Esophagus squamous epithelium (tissue), 5 donors: ENCODE data around the gene ITPKB. TPM values are rescaled to one million over a fixed set of nuclear protein-coding genes. Genes with fewer than 3 reads are reported as not detected.
A peak's percentile ranks its signal among the peaks of the same experiment; 100 is the strongest.

ENCODE experiments used
- DNase-seq: peaks from one replicate; lab custom pipeline; 2025; lab: John Stamatoyannopoulos, UW
- H3K27ac ChIP-seq, 4 donors: fragments of 200-600 bp; sonication (generic); one replicate each; pipeline ENCODE4 v1.5.1; 2016 to 2019; ENCODE audit warnings: mild to moderate bottlenecking in 1 of 4
- H3K27me3 ChIP-seq, 4 donors: fragments of 200-600 bp; sonication (generic); 1 replicate in 3 of 4; 2 replicates in 1 of 4; pipeline versions ENCODE4 v1.5.1 to v1.6.0; 2017 to 2021; ENCODE audit warnings: antibody characterized with exemption in 1 of 4
- H3K36me3 ChIP-seq, 3 donors: fragments of 200-600 bp; sonication (generic); one replicate each; pipeline ENCODE4 v1.5.1; 2016 to 2019
- H3K4me1 ChIP-seq, 3 donors: fragments of 200-600 bp; sonication (generic); one replicate each; pipeline ENCODE4 v1.5.1; 2017 to 2019
- H3K4me3 ChIP-seq, 4 donors: fragments of 200-600 bp; sonication (generic); 1 replicate in 3 of 4; 2 replicates in 1 of 4; pipeline ENCODE4 v1.5.1; 2016 to 2019; ENCODE audit warnings: mild to moderate bottlenecking in 2 of 4, moderate library complexity in 1 of 4
- H3K9me3 ChIP-seq, 3 donors: fragments of 200-600 bp; sonication (generic); one replicate each; pipeline ENCODE4 v1.5.1; 2016 to 2019
- CTCF ChIP-seq, 6 experiments: fragments of 450-650 bp in 4 of 6; fragments of 200-600 bp in 2 of 6; sonication (generic) in 2 of 6; IDR thresholded peaks; one replicate each; pipeline ENCODE4 v1.5.1; 2016 to 2019; ENCODE audit warnings: antibody characterized with exemption in 6 of 6, mild to moderate bottlenecking in 4 of 6, moderate library complexity in 4 of 6
- POLR2A ChIP-seq, 4 donors: fragments of 450-650 bp; IDR thresholded peaks; one replicate each; pipeline ENCODE4 v1.6.1; 2017; ENCODE audit warnings: antibody characterized with exemption in 4 of 4, mild to moderate bottlenecking in 4 of 4, moderate library complexity in 3 of 4
- WGBS, 2 donors: methylation state at CpG; one replicate each; pipeline ENCODE4 v1.1.5; 2018; 5-methylcytosine and 5-hydroxymethylcytosine counted together
- intact Hi-C: fragments of 100-400 bp; cut with DNase I; formaldehyde crosslinking; loops from one replicate; pipeline ENCODE4 v1.15.0; 2022
- total RNA-seq, 4 donors: library from RNA; depleted of rRNA; stranded (reverse); fragments of >200 nt; gene quantifications; one replicate each; pipeline ENCODE4 v1.1.0, GENCODE V29; 2016
- donor health status: DM: yes; HTN: yes; CAD: no.

Gene ITPKB
- total RNA-seq, 4 donors from 2014 or later: 10.7 to 22.3 (median 15.9) TPM

- H3K9me3 ChIP-seq: no peaks in the 10 kb centered on the region
- H3K36me3 ChIP-seq: peaks cover 0 to 8% (median 4%) of the 10 kb centered on the region in 3 donors
- DNase-seq: no peak
- no peak overlapping the region for H3K4me3 ChIP-seq
- H3K4me1 ChIP-seq: peaks cover 22 to 95% (median 59%) of the 10 kb centered on the region in 3 donors
- TF ChIP-seq POLR2A (IDR thresholded peaks at IDR 0.05): no peak
- TF ChIP-seq CTCF (IDR thresholded peaks at IDR 0.05): no peak
- intact Hi-C loops: no loop called here
- no peaks in the 10 kb centered on the region for H3K27me3 ChIP-seq
- H3K27ac ChIP-seq: peak overlapping the region; percentile 67 to 87 (median 84)
These were observed 40.4 kb downstream of the ITPKB start for GRCh38 chr1:226698659-226699058.

GRCh38 chr1:226697929-226698544 lies 41.0 kb downstream of the ITPKB start:
- Histone ChIP-seq H3K4me1 (peaks cover 22 to 95% (median 64%) of the 10 kb centered on the region in 3 donors), H3K27ac (peak overlapping the region; percentile 67 to 87 (median 84)), H3K9me3 (no peaks in the 10 kb centered on the region), H3K36me3 (peaks cover 0 to 8% (median 4%) of the 10 kb centered on the region in 3 donors), H3K4me3 (no peak overlapping the region), H3K27me3 (no peaks in the 10 kb centered on the region)
- WGBS, 2 donors: 33 to 43% methylated on average over 4 to 5 of the region's 5 CpGs
- intact Hi-C loops: no loop called here
- DNase-seq: no peak
- TF ChIP-seq CTCF (IDR thresholded peaks at IDR 0.05) (no peak), POLR2A (IDR thresholded peaks at IDR 0.05) (no peak)

GRCh38 chr1:226697151-226697928 lies 41.7 kb downstream of the ITPKB start:
- WGBS, 2 donors: 23 to 48% methylated on average over 3 of the region's 5 CpGs
- intact Hi-C loops: no loop called here

GRCh38 chr1:226696547-226696946 lies 42.5 kb downstream of the ITPKB start:
- 54 to 69% methylated on average over 2 to 7 of the region's 7 CpGs for WGBS, 2 donors
- H3K4me1 ChIP-seq: peaks cover 31 to 95% (median 56%) of the 10 kb centered on the region in 3 donors
- intact Hi-C loops: no loop called here
- H3K9me3 ChIP-seq: no peaks in the 10 kb centered on the region
- no peak for DNase-seq
- no peak overlapping the region for H3K4me3 ChIP-seq
- H3K36me3 ChIP-seq: peaks cover 0 to 8% (median 4%) of the 10 kb centered on the region in 3 donors
- TF ChIP-seq CTCF (IDR thresholded peaks at IDR 0.05) (no peak), POLR2A (IDR thresholded peaks at IDR 0.05) (no peak)
- H3K27me3 ChIP-seq: no peaks in the 10 kb centered on the region
- H3K27ac ChIP-seq: peak overlapping the region; percentile 75 to 87 (median 84)

More at GRCh38 chr1:226697151-226697928, 41.7 kb downstream of the ITPKB start:
- no peak for TF ChIP-seq CTCF (IDR thresholded peaks at IDR 0.05)
- no peak for TF ChIP-seq POLR2A (IDR thresholded peaks at IDR 0.05)
- no peaks in the 10 kb centered on the region for H3K9me3 ChIP-seq
- no peak overlapping the region for H3K4me3 ChIP-seq
- peak overlapping the region; percentile 75 to 87 (median 84) for H3K27ac ChIP-seq
- DNase-seq: no peak
- no peaks in the 10 kb centered on the region for H3K27me3 ChIP-seq
- peaks cover 26 to 95% (median 60%) of the 10 kb centered on the region in 3 donors for H3K4me1 ChIP-seq
- peaks cover 0 to 8% (median 4%) of the 10 kb centered on the region in 3 donors for H3K36me3 ChIP-seq
